ENCODE results near the gene KSR1. TPM values are rescaled to one million over a fixed set of nuclear protein-coding genes. Genes with fewer than 3 reads are reported as not detected.
"Not testable (repeated sequence)": the region's sequence is repeated elsewhere in the genome, so short reads cannot be mapped to it uniquely, and the experiment has no call there.

Gene KSR1
- total RNA-seq, 2 donors from 2014 or later, result 11.5 to 23.7 TPM

DNA sequence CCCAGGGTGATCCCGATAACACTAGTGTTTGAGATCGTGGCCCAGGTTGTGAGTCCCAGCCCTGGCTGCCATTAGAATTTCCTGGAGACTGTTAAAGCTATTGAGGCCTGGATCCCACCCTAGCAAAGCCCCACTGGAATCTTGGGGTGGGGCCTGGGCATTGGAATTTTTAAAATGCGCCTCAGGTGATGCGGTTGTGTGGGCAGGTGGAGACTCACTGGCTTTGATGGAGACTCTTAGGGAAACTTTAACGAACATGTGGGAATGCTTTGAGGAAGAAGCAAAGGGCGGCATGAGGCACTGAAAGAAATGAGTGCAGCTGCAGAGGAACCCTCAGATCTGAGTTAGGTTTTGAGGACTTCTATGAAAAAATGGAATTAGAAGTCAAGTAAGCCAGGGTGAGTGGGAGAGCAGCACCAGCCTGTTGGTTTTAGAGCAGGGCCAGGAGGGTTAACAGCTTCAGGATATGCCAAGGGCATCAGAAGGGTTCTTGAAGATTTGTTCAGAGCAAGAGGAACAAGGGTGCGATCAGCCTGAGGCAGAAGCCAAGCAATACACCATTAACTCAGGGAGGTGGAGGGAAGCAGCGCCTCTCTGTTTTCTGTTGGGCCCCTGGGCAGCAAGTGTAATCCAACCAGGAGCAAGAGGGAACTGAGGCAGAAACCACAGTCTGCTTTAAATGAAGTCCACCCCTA lies 42.5 kb downstream of the KSR1 start:
- DNase-seq (ENCODE audit: low spot score), result no peak
- no peaks in the 10 kb centered on the region for H3K27me3 ChIP-seq (replicated peaks; ENCODE audit: insufficient read depth)
- no peaks in the 10 kb centered on the region for H3K36me3 ChIP-seq
- TF ChIP-seq, protein P1, sequence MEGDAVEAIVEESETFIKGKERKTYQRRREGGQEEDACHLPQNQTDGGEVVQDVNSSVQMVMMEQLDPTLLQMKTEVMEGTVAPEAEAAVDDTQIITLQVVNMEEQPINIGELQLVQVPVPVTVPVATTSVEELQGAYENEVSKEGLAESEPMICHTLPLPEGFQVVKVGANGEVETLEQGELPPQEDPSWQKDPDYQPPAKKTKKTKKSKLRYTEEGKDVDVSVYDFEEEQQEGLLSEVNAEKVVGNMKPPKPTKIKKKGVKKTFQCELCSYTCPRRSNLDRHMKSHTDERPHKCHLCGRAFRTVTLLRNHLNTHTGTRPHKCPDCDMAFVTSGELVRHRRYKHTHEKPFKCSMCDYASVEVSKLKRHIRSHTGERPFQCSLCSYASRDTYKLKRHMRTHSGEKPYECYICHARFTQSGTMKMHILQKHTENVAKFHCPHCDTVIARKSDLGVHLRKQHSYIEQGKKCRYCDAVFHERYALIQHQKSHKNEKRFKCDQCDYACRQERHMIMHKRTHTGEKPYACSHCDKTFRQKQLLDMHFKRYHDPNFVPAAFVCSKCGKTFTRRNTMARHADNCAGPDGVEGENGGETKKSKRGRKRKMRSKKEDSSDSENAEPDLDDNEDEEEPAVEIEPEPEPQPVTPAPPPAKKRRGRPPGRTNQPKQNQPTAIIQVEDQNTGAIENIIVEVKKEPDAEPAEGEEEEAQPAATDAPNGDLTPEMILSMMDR (IDR thresholded peaks at IDR 0.05), result no peak
- TF ChIP-seq POLR2A (IDR thresholded peaks at IDR 0.05) (no peak), POLR2AphosphoS5 (IDR thresholded peaks at IDR 0.05) (no peak)
- H3K4me3 ChIP-seq, result no peak overlapping the region
- WGBS, result 91% methylated on average over 8 of the region's 8 CpGs
- H3K27ac ChIP-seq, result no peak overlapping the region
- H3K9me3 ChIP-seq, result no peaks in the 10 kb centered on the region
- peaks cover 4% of the 10 kb centered on the region for H3K4me1 ChIP-seq (replicated peaks)
- intact Hi-C loops (cut with DNase I), result loop anchor here (10.0 kb wide), 1 partner anchor 144 kb away; no protein-coding TSS in a partner anchor

DNA sequence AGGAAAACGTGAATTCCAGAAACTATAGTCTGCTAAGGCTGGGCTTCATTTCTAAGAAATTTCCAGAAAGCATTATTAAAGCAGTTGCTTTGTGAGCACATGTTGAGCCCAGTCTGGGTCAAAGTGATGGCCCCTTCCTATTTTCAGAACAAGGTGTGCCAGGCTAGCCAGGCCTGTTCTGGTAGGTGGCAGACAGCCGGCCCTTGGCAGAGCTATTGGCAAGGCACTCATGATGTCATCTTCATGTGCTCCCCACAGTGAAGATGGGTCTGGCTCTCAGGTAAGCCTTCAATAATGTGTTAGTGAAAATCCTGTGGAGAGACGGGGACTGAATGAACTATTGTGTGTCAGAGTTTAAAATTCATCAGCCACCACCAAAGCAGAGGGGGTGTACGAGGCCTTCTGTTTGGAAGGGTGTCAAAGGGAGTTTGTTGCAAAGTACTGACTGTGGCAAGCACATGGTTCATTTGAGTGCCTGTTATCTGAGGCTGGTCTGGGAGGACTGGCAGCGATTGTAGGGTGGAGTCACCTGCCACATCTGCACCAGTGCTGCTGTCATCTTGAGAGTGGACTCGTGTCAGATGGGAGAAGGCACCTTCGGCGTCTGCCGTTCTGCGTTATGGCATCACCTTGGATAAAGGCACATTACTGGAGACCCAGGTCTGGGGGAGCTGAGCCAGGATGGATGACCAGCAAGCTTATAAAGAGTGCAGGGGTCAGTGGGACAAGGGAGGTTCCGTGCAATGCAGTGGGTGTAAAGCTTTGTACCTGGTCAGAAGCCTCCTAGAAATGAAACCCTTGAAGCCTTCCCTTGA lies 43.4 kb downstream of the KSR1 start:
- H3K27me3 ChIP-seq (replicated peaks; ENCODE audit: insufficient read depth), result no peaks in the 10 kb centered on the region

DNA sequence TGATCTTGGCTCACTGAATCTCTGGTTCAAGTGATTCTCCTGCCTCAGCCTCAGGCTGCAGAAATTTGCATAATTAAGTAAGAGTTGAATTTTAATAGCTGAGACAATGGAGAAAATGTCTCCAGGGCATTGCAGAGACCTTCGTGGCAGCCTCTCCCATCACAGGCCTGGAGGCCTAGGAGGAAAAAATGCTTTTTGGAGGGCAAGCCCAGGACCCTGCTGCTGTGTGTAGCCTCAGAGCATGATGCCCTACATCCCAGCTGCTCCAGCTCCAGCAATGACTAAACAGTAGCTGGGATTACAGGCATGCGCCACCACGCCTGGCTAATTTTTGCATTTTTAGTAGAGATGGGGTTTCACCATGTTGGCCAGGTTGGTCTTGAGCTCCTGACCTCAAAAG lies 45.1 kb downstream of the KSR1 start:
- intact Hi-C loops (cut with DNase I), result loop anchor here (5.0 kb wide), 1 partner anchor 36 kb away; no protein-coding TSS in a partner anchor
- not testable (repeated sequence) for H3K4me1 ChIP-seq (replicated peaks); DNase-seq (ENCODE audit: low spot score); H3K27ac ChIP-seq; H3K27me3 ChIP-seq (replicated peaks; ENCODE audit: insufficient read depth); H3K36me3 ChIP-seq; H3K9me3 ChIP-seq; H3K4me3 ChIP-seq
- 98% methylated on average over 3 of the region's 3 CpGs for WGBS

More for the DNA sequence above, 43.4 kb downstream of the KSR1 start:
- 89% methylated on average over 11 of the region's 11 CpGs for WGBS
- no peaks in the 10 kb centered on the region for H3K36me3 ChIP-seq
- H3K4me3 ChIP-seq, result no peak overlapping the region
- TF ChIP-seq, protein P1 (IDR thresholded peaks at IDR 0.05), result no peak
- TF ChIP-seq POLR2AphosphoS5 (IDR thresholded peaks at IDR 0.05), result no peak
- TF ChIP-seq POLR2A (IDR thresholded peaks at IDR 0.05), result no peak
- no peak for DNase-seq (ENCODE audit: low spot score)
- peaks cover 4% of the 10 kb centered on the region for H3K4me1 ChIP-seq (replicated peaks)
- H3K9me3 ChIP-seq, result no peaks in the 10 kb centered on the region
- intact Hi-C loops (cut with DNase I), result loop anchor here (5.0 to 10.0 kb wide), 2 partner anchors 38 to 145 kb away; no protein-coding TSS in a partner anchor
- H3K27ac ChIP-seq, result no peak overlapping the region

DNA sequence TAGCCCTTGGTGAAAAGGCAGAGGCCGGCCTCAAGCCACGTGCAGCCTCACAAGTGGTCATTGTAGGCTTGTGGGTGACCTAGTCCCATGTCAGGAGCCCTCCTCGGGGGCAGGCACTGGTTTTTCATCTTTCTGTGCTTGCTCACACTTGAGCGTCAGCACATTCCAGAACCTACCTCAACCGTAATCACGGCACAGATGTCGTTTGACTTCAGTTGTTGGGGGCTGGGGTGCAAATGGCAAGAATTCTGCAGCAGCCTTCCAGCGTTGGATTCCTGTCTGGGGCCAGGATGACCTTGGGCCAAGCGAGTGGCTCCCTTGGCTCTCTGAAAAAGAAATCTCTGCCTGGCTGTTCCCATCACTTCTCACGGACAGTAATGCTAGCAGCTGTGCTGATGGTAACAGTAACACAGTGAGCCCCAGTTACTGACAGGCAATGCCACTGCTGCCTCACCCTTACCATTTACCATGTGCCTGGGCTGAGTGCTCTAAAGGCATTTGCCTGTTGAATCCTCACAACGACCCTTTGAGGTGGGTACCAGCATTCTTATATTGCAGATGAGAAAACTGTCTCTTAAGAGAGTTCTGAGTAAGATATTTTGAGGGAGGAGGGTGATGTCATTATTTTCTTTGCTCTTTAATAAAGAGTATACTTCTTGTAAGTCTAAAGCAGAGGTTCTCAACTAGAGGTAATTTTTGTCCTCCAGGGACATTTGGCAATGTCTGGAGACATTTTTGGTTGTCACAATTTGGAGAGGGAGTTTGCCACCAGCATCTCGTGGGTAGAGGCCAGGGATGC lies 46.5 kb downstream of the KSR1 start:
- DNase-seq (ENCODE audit: low spot score), result no peak
- 52% methylated on average over 12 of the region's 12 CpGs for whole genome bisulfite sequencing
- TF ChIP-seq POLR2A (IDR thresholded peaks at IDR 0.05) (no peak), POLR2AphosphoS5 (IDR thresholded peaks at IDR 0.05) (no peak)
- TF ChIP-seq, protein P1 (IDR thresholded peaks at IDR 0.05), result no peak
- H3K9me3 ChIP-seq, result no peaks in the 10 kb centered on the region
- intact Hi-C loops (cut with DNase I), result loop anchor here (5.0 kb wide), 1 partner anchor 35 kb away; no protein-coding TSS in a partner anchor
- H3K4me1 ChIP-seq (replicated peaks), result no peaks in the 10 kb centered on the region
- no peak overlapping the region for H3K4me3 ChIP-seq
- no peak overlapping the region for H3K27ac ChIP-seq
- no peaks in the 10 kb centered on the region for H3K36me3 ChIP-seq
- no peaks in the 10 kb centered on the region for H3K27me3 ChIP-seq (replicated peaks; ENCODE audit: insufficient read depth)

DNA sequence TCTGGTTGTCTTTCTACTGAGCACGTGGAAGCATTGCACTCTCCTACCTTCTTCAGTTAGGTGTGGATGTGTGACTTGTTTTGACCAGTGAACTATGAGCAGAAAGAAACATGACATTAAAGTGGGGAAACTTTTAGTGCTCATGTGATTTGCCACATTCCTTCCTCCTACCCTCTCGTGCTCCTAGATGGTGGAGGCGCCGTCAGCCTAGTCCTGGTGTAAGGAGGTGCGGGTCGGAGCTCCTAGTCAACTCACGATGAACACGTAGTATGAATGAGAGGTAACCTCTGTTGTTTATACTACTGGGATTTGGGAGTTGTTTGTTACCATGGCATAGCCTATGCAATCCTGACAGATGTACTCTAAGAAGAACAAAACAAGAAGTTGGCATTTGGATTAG lies 47.4 kb downstream of the KSR1 start:
- H3K4me3 ChIP-seq, result no peak overlapping the region
- H3K4me1 ChIP-seq (replicated peaks), result no peaks in the 10 kb centered on the region
- no peak overlapping the region for H3K27ac ChIP-seq

More for the DNA sequence above, 47.4 kb downstream of the KSR1 start:
- WGBS, result 89% methylated on average over 8 of the region's 8 CpGs
- no peaks in the 10 kb centered on the region for H3K36me3 ChIP-seq
- TF ChIP-seq, protein P1 (IDR thresholded peaks at IDR 0.05), result no peak
- TF ChIP-seq POLR2A (IDR thresholded peaks at IDR 0.05) (no peak), POLR2AphosphoS5 (IDR thresholded peaks at IDR 0.05) (no peak)
- H3K9me3 ChIP-seq, result no peaks in the 10 kb centered on the region
- intact Hi-C loops (cut with DNase I), result loop anchor here (5.0 kb wide), 1 partner anchor 34 kb away; no protein-coding TSS in a partner anchor
- DNase-seq (ENCODE audit: low spot score), result no peak
- no peaks in the 10 kb centered on the region for H3K27me3 ChIP-seq (replicated peaks; ENCODE audit: insufficient read depth)
